ENCODE data around the gene SERGEF. TPM values are rescaled to one million over a fixed set of nuclear protein-coding genes. Genes with fewer than 3 reads are reported as not detected.

Gene SERGEF
- total and polyA plus RNA-seq, 10 of the 15 experiments (the other 5 are each of a cell fraction or from before 2014, with no cell fraction given) = 14.6 to 27.8 (median 22.4) TPM

GRCh38 chr11:17777086-17777737 is 235.6 kb downstream of the SERGEF start:
- H3K27me3 ChIP-seq (replicated peaks in 1 of 2; ENCODE audit: control insufficient read depth in 2 of 2, insufficient read depth in 2 of 2, low read length in 1 of 2) = no peaks in the 10 kb centered on the region
- in situ Hi-C loops (cut with MboI) (no loop called here), intact Hi-C loops (cut with micrococcal nuclease; ENCODE audit: unreplicated experiment) (no loop called here)
- no peak overlapping the region for H3K4me2 ChIP-seq (ENCODE audit: control insufficient read depth, insufficient read depth)
- no peak for ATAC-seq
- ChIA-PET CTCF (no interaction called here), RAD21 (ENCODE audit: unreplicated experiment) (no interaction called here), SMC1A (ENCODE audit: uncharacterized antibody, unreplicated experiment) (no interaction called here), POLR2A (no interaction called here)
- BruUV-seq (replicated peaks) = no TSS peak
- no peaks in the 10 kb centered on the region for H3K4me1 ChIP-seq (ENCODE audit: control insufficient read depth, insufficient read depth, low read length)
- DNase-seq (ENCODE audit: low read depth, low spot score) = no peak
- no peaks in the 10 kb centered on the region for H3K9me3 ChIP-seq (replicated peaks; ENCODE audit: control insufficient read depth, insufficient read depth, low read length)
- TF ChIP-seq PAX5 (IDR thresholded peaks at IDR 0.05; ENCODE audit: borderline replicate concordance, low read depth, low read length) = no peak
- TF ChIP-seq IRF3 (IDR thresholded peaks at IDR 0.05) = no peak
- no peak for TF ChIP-seq IRF5 (IDR thresholded peaks at IDR 0.05; ENCODE audit: borderline replicate concordance)
- TF ChIP-seq RAD51 (IDR thresholded peaks at IDR 0.05) = no peak
- no peak for TF ChIP-seq ZNF622 (IDR thresholded peaks at IDR 0.05)
- no peak for TF ChIP-seq PAX8 (IDR thresholded peaks at IDR 0.05)
- no peak for TF ChIP-seq ZBTB4 (CRISPR knock-in tag; IDR thresholded peaks at IDR 0.05)
- TF ChIP-seq RB1 (IDR thresholded peaks at IDR 0.05; ENCODE audit: borderline replicate concordance) = no peak
- no peak for TF ChIP-seq MXI1 (IDR thresholded peaks at IDR 0.05; ENCODE audit: low read depth, low read length)
- TF ChIP-seq POU2F2 (IDR thresholded peaks at IDR 0.05; ENCODE audit: borderline replicate concordance, low read depth, low read length) = no peak
- no peak for TF ChIP-seq SIX5 (IDR thresholded peaks at IDR 0.05; ENCODE audit: low read depth, low read length, severe bottlenecking)
- TF ChIP-seq ZSCAN29 (IDR thresholded peaks at IDR 0.05) = no peak
- TF ChIP-seq ELK1 (IDR thresholded peaks at IDR 0.05; ENCODE audit: low read depth, low read length) = no peak
- TF ChIP-seq SREBF2 (IDR thresholded peaks at IDR 0.05; ENCODE audit: low read length) = no peak
- TF ChIP-seq ZNF384 (IDR thresholded peaks at IDR 0.05; ENCODE audit: borderline replicate concordance, low read depth, low read length) = no peak
- no peak for TF ChIP-seq ZNF24 (IDR thresholded peaks at IDR 0.05)
- no peak for TF ChIP-seq IKZF1 (conservative IDR thresholded peaks at IDR 0.05)
- no peak for TF ChIP-seq MEF2B (IDR thresholded peaks at IDR 0.05; ENCODE audit: partially characterized antibody, poor library complexity, severe bottlenecking)
- WGBS (ENCODE audit: insufficient coverage, insufficient replicate concordance, low lambda C conversion rate, missing lambda C conversion rate) = 37% methylated on average over 16 of the region's 16 CpGs
- no peaks in the 10 kb centered on the region for H3K79me2 ChIP-seq (ENCODE audit: control insufficient read depth, insufficient read depth, low read length)
- H2AFZ ChIP-seq (ENCODE audit: control insufficient read depth, low read depth, low read length) = no peak overlapping the region
- no peak for FAIRE-seq
- no peak overlapping the region for H3K27ac ChIP-seq (ENCODE audit: control insufficient read depth, insufficient read depth)
- H3K4me3 ChIP-seq = no peak overlapping the region
- no peaks in the 10 kb centered on the region for H3K36me3 ChIP-seq (ENCODE audit: control insufficient read depth in 2 of 2, insufficient read depth in 2 of 2, low read length in 1 of 2)
- H3K9ac ChIP-seq (ENCODE audit: control insufficient read depth, insufficient read depth, low read length) = no peak overlapping the region
- H4K20me1 ChIP-seq (ENCODE audit: control insufficient read depth, insufficient read depth) = no peaks in the 10 kb centered on the region
